Measurements from ENCODE around the gene ACOX3. TPM values are rescaled to one million over a fixed set of nuclear protein-coding genes. Genes with fewer than 3 reads are reported as not detected.
A peak's percentile ranks its signal among the peaks of the same experiment; 100 is the strongest.

The ACOX3 gene
- total RNA-seq, 2 experiments from 2014 or later: 12.7 to 16.8 TPM

GRCh38 chr4:8316911-8317351 is 123.6 kb downstream of the ACOX3 start:
- H3K4me2 ChIP-seq (ENCODE audit: low read length): peak overlapping the region; percentile 41; the same call in 1 of the 2 replicates
- H3K79me2 ChIP-seq (ENCODE audit: insufficient read depth, low read depth, low read length): no peaks in the 10 kb centered on the region
- no peak overlapping the region for H2AFZ ChIP-seq (ENCODE audit: low read length)
- no peak overlapping the region for H3K4me3 ChIP-seq (ENCODE audit: low read depth, low read length, poor library complexity, severe bottlenecking)
- BruUV-seq (replicated peaks): no TSS peak
- H3K9me2 ChIP-seq (ENCODE audit: insufficient read depth, low read length): no peaks in the 10 kb centered on the region
- H3K9me3 ChIP-seq (ENCODE audit: low read length): no peaks in the 10 kb centered on the region
- CTCF ChIA-PET (ENCODE audit: unreplicated experiment): no interaction called here
- H3K36me3 ChIP-seq (ENCODE audit: insufficient read depth, low read length): no peaks in the 10 kb centered on the region
- no peak for DNase-seq (ENCODE audit: low spot score)
- TF ChIP-seq, protein P1, sequence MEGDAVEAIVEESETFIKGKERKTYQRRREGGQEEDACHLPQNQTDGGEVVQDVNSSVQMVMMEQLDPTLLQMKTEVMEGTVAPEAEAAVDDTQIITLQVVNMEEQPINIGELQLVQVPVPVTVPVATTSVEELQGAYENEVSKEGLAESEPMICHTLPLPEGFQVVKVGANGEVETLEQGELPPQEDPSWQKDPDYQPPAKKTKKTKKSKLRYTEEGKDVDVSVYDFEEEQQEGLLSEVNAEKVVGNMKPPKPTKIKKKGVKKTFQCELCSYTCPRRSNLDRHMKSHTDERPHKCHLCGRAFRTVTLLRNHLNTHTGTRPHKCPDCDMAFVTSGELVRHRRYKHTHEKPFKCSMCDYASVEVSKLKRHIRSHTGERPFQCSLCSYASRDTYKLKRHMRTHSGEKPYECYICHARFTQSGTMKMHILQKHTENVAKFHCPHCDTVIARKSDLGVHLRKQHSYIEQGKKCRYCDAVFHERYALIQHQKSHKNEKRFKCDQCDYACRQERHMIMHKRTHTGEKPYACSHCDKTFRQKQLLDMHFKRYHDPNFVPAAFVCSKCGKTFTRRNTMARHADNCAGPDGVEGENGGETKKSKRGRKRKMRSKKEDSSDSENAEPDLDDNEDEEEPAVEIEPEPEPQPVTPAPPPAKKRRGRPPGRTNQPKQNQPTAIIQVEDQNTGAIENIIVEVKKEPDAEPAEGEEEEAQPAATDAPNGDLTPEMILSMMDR (conservative IDR thresholded peaks at IDR 0.05; ENCODE audit: low read length): no peak
- TF ChIP-seq EZH2phosphoT487 (IDR thresholded peaks at IDR 0.05; ENCODE audit: borderline replicate concordance, low read depth, low read length): no peak
- POLR2A ChIA-PET: no interaction called here
- H3K4me1 ChIP-seq (ENCODE audit: insufficient read depth, low read length, poor library complexity, severe bottlenecking): peaks cover 31% of the 10 kb centered on the region
- no peaks in the 10 kb centered on the region for H4K20me1 ChIP-seq (ENCODE audit: insufficient read depth, low read length)
- intact Hi-C loops (cut with micrococcal nuclease; ENCODE audit: unreplicated experiment): no loop called here
- no peak overlapping the region for H3K27ac ChIP-seq (ENCODE audit: low read depth, low read length, poor library complexity, severe bottlenecking)

Small RNAs within 50 kb of the gene (small RNA-seq; reads per million reads assigned to genes)
- gene RNA5SP152: 3.1 reads per million, percentile 86 among the genes with 10 or more reads in this experiment

Other genes with a start within 250 kb of the ACOX3 start
- 15.3 and 17.5 TPM in 2 replicates for gene SH3TC1, start 241.4 kb downstream of the ACOX3 start, total RNA-seq (2014; rRNA removed; shearing (Covaris generic))
- gene SH3TC1, start 241.4 kb downstream of the ACOX3 start, total RNA-seq (2022): 27.3 and 42.4 TPM in 2 replicates
- not detected in 2 replicates for gene HTRA3, start 171.0 kb downstream of the ACOX3 start, total RNA-seq (2014; rRNA removed; shearing (Covaris generic))
- not detected in 2 replicates for gene HTRA3, start 171.0 kb downstream of the ACOX3 start, total RNA-seq (2022)
- gene TRMT44, start 54 bp upstream of the ACOX3 start, total RNA-seq (2014; rRNA removed; shearing (Covaris generic)): 23.0 and 26.6 TPM in 2 replicates
- 23.3 and 28.3 TPM in 2 replicates for gene TRMT44, start 54 bp upstream of the ACOX3 start, total RNA-seq (2022)
- not detected in 2 replicates for gene GPR78, start 139.7 kb upstream of the ACOX3 start, total RNA-seq (2014; rRNA removed; shearing (Covaris generic))
- not detected in 2 replicates for gene GPR78, start 139.7 kb upstream of the ACOX3 start, total RNA-seq (2022)
- gene CPZ, start 152.0 kb upstream of the ACOX3 start, total RNA-seq (2014; rRNA removed; shearing (Covaris generic)): not detected in 2 replicates
- not detected in 2 replicates for gene CPZ, start 152.0 kb upstream of the ACOX3 start, total RNA-seq (2022)

All from OCI-LY7 (cell line).